HL-60/S4 treated with retinoic acid at 250 ng/mL for 4 days and 3 days (cell line): ENCODE data around the gene GTF2A2.
"Not testable (repeated sequence)": the region's sequence is repeated elsewhere in the genome, so short reads cannot be mapped to it uniquely, and the experiment has no call there.

Experiments used
- in situ Hi-C: fragments of 300-500 bp; cut with MboI; formaldehyde crosslinking; loops from 2 replicates; pipeline ENCODE4 v1.7.0; 2022; ENCODE audit warnings: low sequenced_read_pairs

Gene GTF2A2

DNA sequence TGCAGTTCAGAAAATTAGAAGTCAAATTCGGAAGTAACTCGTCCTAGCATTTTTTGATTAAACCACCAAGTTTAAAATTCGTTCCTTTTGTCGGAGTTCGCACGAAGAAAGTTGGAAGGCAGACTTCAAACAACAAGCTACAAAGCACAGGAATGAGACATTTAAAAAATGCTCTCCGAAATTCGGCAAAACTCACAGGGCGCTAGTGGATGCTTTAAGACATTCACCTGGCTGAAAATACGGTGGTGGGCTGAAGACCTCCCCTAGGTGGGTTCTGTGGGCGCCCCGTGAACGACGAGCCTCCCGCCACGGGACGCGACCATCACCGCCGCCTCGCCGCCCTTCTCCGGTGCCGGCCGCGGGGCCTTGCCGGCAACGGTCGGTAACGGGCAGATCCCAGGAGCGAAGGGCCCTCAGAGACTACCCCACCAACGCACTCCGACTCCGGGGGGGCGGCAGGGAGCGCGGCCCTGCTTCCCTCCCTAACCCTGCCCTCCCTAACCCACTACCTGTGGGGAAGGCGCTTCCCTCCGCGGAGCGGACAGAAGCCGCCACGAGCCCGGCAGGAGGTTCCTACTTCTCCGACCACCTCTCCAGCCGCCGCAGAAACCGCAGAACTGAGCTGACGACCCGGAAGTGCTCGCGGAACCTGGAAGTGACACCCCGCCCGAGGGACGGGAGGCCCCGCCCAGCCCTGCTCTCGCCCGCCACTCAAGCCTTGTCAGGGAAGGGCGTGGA is at the start of gene GTF2A2:
GTF2A2 (minus strand) TSS at position 619 of the 738 bp plus-strand sequence. CDS start 5,238 bp downstream, outside the sequence.
- in situ Hi-C loops, result no loop called here

DNA sequence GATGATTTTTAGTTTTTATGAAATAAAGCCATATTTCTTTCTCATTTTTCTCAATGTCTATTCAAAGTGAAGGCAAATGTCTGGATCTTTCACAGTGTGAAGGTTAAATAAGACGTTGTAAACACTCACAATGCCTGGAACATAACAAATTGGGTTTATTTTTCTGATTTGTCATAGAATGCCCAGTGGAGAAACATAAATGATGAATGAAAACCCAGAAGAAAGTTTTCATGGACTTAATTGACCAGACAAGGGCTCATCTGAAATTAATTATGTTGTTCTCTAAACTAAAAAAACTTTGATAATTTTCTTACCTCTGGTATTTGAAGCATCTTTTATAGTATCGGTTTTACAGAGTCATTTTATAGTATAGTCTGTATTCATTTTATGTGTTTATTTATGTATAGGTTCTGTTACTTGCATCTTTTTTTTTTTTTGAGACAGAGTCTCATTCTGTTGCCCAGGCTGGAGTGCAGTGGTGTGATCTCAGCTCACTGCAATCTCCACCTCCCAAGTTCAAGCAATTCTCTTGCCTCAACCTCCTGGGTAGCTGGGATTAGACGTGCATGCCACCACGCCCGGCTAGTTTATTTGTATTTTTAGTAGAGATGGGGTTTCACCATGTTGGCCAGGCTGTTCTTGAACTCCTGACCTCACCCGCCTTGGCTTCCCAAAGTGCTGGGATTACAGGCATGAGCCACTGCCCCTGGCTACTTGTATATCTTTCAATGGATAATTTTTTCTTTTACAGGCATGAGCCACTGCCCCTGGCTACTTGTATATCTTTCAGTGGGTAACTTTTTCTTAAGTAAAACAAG is 46.9 kb upstream of the GTF2A2 start:
- in situ Hi-C loops, result loop anchor here (25.0 kb wide), 1 partner anchor 808 kb away; no protein-coding TSS in a partner anchor

GRCh38 chr15:59702351-59702750 is 45.0 kb upstream of the GTF2A2 start:
- in situ Hi-C loops, result loop anchor here (25.0 kb wide), 1 partner anchor 810 kb away; no protein-coding TSS in a partner anchor

GRCh38 chr15:59701880-59702279 is 44.6 kb upstream of the GTF2A2 start:
- in situ Hi-C loops, result loop anchor here (25.0 kb wide), 1 partner anchor 810 kb away; no protein-coding TSS in a partner anchor

GRCh38 chr15:59699810-59700431 is 42.6 kb upstream of the GTF2A2 start:
- in situ Hi-C loops, result loop anchor here (25.0 kb wide), 1 partner anchor 812 kb away; no protein-coding TSS in a partner anchor

- in situ Hi-C loops, result not testable (repeated sequence)
Measured at GRCh38 chr15:59698065-59698464, 40.8 kb upstream of the GTF2A2 start.

GRCh38 chr15:59696332-59696731 is 39.0 kb upstream of the GTF2A2 start:
- in situ Hi-C loops, result no loop called here

DNA sequence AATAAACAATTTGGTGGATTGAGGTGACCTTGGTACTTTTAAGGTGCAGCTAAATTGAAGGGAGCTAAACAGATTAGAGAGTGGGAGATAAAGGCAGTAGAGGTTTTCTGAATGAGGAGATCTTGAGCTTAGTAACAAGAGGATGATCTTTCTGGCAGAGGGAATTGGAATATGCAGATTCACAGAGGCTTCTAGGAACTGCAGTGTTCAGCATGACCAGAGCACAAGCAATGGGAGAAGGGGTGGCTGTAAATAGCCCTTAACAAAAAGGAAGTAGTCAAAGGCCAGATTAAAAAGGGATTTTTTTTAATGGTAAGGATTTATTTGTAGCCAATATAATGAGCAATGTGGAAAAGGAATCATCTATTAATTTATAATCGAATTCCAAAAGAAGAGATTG is 37.5 kb upstream of the GTF2A2 start:
- in situ Hi-C loops, result no loop called here

DNA sequence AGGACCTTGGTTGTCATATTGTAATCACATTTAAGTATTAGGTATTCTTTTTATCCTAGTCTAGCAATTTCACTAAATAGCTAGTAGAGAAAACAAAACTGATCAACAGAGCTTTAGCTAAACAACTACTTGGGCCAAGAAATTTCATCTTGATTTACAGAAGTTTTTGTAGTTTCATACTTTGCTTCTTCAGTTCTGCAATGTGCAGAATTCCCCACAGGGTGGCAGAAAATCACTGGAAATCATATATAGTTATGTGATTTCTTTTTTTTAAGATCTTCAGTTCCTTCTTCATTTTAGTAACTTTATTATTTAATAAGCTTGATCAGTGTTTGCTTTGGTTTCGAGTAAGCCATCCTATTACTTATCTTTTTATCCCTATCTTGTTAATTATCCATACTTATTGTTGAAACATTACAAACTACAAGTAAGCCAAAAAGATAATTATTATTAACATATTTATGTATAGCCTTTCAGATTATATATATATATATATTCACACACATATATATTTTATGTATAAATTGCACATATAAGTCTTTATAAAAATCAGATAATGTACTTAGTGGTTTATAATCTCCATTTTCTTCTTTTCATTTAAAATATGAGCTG is 34.0 kb upstream of the GTF2A2 start:
- in situ Hi-C loops, result no loop called here

GRCh38 chr15:59689626-59690236 is 32.4 kb upstream of the GTF2A2 start:
- in situ Hi-C loops, result no loop called here

DNA sequence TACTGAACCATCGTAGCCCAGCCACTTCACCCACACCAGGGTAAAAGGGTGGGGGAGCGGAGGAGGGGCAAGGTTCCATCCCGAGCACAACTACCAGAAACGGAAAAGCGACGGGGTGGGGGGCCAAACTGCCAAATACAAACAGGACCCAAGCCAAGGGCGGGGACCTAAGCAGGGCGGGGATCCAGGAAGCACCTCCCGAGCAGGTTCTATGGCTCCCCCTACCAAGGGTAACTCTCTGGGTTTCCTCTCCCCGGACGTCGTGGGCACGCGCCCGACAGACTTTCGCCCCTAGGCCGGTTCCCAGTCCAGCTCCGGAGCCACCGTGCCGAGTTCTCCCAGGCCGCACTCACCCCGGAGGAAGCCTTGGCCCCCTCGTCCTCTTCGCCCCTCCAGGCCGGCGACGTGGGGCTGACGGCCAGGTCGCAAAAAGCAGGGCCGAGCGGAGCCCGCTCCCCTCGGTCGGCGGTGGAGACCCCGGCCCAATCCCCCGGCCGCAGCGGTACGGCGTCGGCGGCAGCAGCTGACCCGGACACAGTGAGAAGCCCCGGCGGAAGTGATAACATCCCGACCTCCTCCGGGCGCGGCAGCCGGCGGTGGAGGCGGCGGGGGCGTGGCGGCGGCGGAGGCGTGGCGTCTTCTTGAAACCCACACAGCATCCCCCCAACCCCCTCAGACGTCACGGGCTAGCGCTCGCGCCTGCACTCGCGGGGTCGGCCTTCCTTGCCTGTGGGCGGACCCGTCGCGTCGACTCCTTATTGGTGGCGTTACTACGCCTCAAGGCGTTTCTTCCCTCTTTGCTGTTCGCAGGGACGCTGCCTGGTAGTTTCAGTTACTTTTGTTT is 31.7 kb upstream of the GTF2A2 start, which contains the start of gene BNIP2:
BNIP2 (minus strand) TSS at position 539 of the 844 bp plus-strand sequence. CDS start 6,863 bp downstream, outside the sequence.
- in situ Hi-C loops, result no loop called here

DNA sequence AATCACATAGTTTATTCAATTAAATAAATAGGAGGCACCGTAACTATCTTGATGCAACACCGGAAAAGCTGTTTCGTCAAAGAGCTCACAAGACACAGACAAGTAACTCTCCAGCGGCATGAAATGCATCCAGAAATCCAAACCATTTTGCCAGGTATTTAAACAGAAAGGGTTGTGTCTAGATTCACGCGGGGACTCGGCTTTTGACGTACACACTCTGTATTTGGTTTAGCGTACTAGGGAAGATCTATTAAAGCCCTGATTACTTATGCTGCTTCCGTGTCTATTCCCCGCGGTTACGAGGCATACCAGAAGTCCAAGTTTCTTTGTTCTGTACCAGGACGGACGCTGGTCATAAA is 31.1 kb upstream of the GTF2A2 start:
- in situ Hi-C loops, result no loop called here

- in situ Hi-C loops, result no loop called here
Measured at GRCh38 chr15:59687836-59688235, 30.5 kb upstream of the GTF2A2 start.

- in situ Hi-C loops, result no loop called here
Measured at GRCh38 chr15:59686389-59686788, 29.1 kb upstream of the GTF2A2 start.

- in situ Hi-C loops, result no loop called here
Measured at GRCh38 chr15:59685737-59686297, 28.5 kb upstream of the GTF2A2 start.

GRCh38 chr15:59680870-59681269 is 23.6 kb upstream of the GTF2A2 start:
- in situ Hi-C loops, result no loop called here

GRCh38 chr15:59680346-59680745 is 23.0 kb upstream of the GTF2A2 start:
- in situ Hi-C loops, result no loop called here

DNA sequence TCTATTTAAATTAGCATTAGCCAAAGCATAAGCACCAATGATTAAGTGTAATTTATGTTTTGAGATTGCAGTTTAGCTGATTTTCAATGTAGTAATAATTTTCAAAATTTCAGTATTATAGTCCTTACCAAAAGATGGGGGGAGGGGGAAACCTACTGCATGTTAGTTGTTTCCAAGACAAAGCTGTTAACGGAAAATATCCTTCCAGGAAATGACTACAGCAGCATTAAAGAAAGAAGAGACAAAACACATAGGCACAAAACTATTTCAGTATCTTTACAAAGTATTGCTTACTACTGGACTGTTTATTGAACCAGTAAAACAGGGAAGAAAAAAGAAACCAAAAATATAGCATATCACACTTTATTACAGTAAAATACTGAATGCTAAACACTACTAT is 21.3 kb upstream of the GTF2A2 start:
- in situ Hi-C loops, result no loop called here

DNA sequence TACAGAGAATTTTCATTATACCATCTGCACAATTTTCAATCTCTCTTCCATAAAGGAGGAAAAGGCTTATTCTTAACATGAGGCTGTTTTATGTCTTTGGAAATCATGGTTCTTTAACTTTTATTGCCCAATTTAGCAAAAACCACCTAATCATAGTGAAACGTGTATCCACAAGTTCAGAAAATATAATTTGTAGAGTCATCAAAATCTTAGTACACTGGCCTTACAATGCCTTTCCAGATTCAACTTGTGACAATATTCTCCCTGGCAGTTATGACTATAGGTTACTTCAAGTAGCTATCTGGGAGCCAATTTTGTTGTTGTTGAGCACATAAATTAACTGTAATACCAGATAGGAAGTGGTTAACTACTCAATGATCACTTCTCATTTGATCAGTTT is 20.9 kb upstream of the GTF2A2 start:
- in situ Hi-C loops, result no loop called here
